HCT116 (cell line): Measurements from ENCODE around the gene SLC25A4. TPM values are rescaled to one million over a fixed set of nuclear protein-coding genes. Genes with fewer than 3 reads are reported as not detected.

Experiments
- ATAC-seq: fragments of 200-7000 bp; cut with Tn5 transposase; 2 replicates; pipeline ENCODE4 v1.9.1; 2020; ENCODE audit warnings: mild to moderate bottlenecking, moderate library complexity
- BruUV-seq: library from RNA; stranded (reverse); fragments of 400-500 nt; replicated peaks from 2 replicates; lab custom pipeline; 2021; lab: Mats Ljungman, UMichigan
- CTCF ChIA-PET: fragments of 300-600 bp; sonication (Branson Sonifier 250); formaldehyde crosslinking; loops from one replicate; lab custom pipeline; 2021; ENCODE audit warnings: antibody characterized with exemption; lab: Charles Lee
- POLR2A ChIA-PET: fragments of 300-600, 350-600 bp; sonication (Branson Sonifier 250); formaldehyde crosslinking; loops from one replicate; lab custom pipeline; 2021; ENCODE audit warnings: antibody characterized with exemption; lab: Charles Lee
- RAD21 ChIA-PET, 2 experiments: fragments of 300-600 bp; sonication (Branson Sonifier 250); formaldehyde crosslinking; loops; one replicate each; lab custom pipeline; 2023; ENCODE audit warnings: low total read pairs in 2 of 2; ENCODE audit not compliant: uncharacterized antibody in 2 of 2, unreplicated experiment in 2 of 2, low non-redundant PET in 1 of 2; lab: Charles Lee
- DNase-seq: peaks from one replicate; pipeline ENCODE4 v3.0.0-alpha.2; 2010; ENCODE audit warnings: low read depth, low spot score
- H2AFZ ChIP-seq: fragments of 200-600 bp; shearing (Covaris generic), sonication (generic); 2 replicates; pipeline ENCODE4 v1.6.1; 2017; ENCODE audit warnings: low read depth, mixed run types, mixed read lengths, antibody characterized with exemption, low read length; ENCODE audit not compliant: poor library complexity, severe bottlenecking
- H3K27ac ChIP-seq: 2 replicates; pipeline ENCODE4 v1.5.1; 2012; ENCODE audit warnings: low read depth, low read length
- H3K27me3 ChIP-seq: fragments of 200-600 bp; sonication (generic); 2 replicates; pipeline ENCODE4 v1.6.1; 2016; ENCODE audit warnings: mixed run types, low read length, mixed read lengths; ENCODE audit not compliant: insufficient read depth
- H3K36me3 ChIP-seq, 2 experiments: fragments of 200-500 bp in 1 of 2; fragments of 200-600 bp in 1 of 2; sonication (Bioruptor generic) in 1 of 2; sonication (generic) in 1 of 2; 2 replicates each; pipeline versions ENCODE4 v1.5.1 to v1.6.1; 2014 to 2016; ENCODE audit warnings: low read length in 2 of 2, inconsistent platforms in 1 of 2, mixed read lengths in 1 of 2, mixed run types in 1 of 2; ENCODE audit not compliant: insufficient read depth in 2 of 2, control insufficient read depth in 1 of 2
- H3K4me1 ChIP-seq, 2 experiments: fragments of 200-600 bp in 1 of 2; sonication (generic) in 1 of 2; 2 replicates each; pipeline versions ENCODE4 v1.5.1 to v1.6.1; 2012 to 2017; ENCODE audit warnings: low read length in 2 of 2, inconsistent platforms in 1 of 2, mild to moderate bottlenecking in 1 of 2, mixed read lengths in 1 of 2, mixed run types in 1 of 2, moderate library complexity in 1 of 2; ENCODE audit not compliant: insufficient read depth in 2 of 2, control insufficient read depth in 1 of 2
- H3K4me2 ChIP-seq: fragments of 200-600 bp; sonication (generic); 2 replicates; pipeline ENCODE4 v1.6.1; 2017; ENCODE audit warnings: mixed run types, low read length, mixed read lengths
- H3K4me3 ChIP-seq, 2 experiments: fragments of 200-600 bp in 1 of 2; sonication (generic) in 1 of 2; replicated peaks in 1 of 2; 2 replicates each; pipeline ENCODE4 v1.5.1; 2011 to 2016; ENCODE audit warnings: low read length in 2 of 2, control low read depth in 1 of 2, low read depth in 1 of 2, mild to moderate bottlenecking in 1 of 2, mixed read lengths in 1 of 2, mixed run types in 1 of 2
- H3K79me2 ChIP-seq: fragments of 200-600 bp; sonication (generic); 2 replicates; pipeline ENCODE4 v1.6.1; 2017; ENCODE audit warnings: mild to moderate bottlenecking, mixed run types, low read length, moderate library complexity, mixed read lengths; ENCODE audit not compliant: insufficient read depth
- H3K9ac ChIP-seq: fragments of 200-600 bp; sonication (generic); 2 replicates; pipeline ENCODE4 v1.6.1; 2016; ENCODE audit warnings: low read length, mixed read lengths
- H3K9me2 ChIP-seq: fragments of 200-600 bp; sonication (generic), shearing (Covaris generic); 2 replicates; pipeline ENCODE4 v1.6.1; 2017; ENCODE audit warnings: mixed run types, mild to moderate bottlenecking, moderate library complexity; ENCODE audit not compliant: insufficient read depth
- H3K9me3 ChIP-seq, 2 experiments: fragments of 200-500 bp in 1 of 2; fragments of 200-600 bp in 1 of 2; sonication (Bioruptor generic) in 1 of 2; sonication (generic) in 1 of 2; 2 replicates each; pipeline ENCODE4 v1.6.1; 2014 to 2017; ENCODE audit warnings: low read length in 2 of 2, mixed read lengths in 2 of 2, inconsistent platforms in 1 of 2, low read depth in 1 of 2, mild to moderate bottlenecking in 1 of 2, mixed run types in 1 of 2, moderate library complexity in 1 of 2; ENCODE audit not compliant: control insufficient read depth in 1 of 2, insufficient read depth in 1 of 2
- H4K20me1 ChIP-seq: fragments of 200-600 bp; sonication (generic), shearing (Covaris generic); 2 replicates; pipeline ENCODE4 v1.6.1; 2017; ENCODE audit warnings: mixed run types, mild to moderate bottlenecking, moderate library complexity; ENCODE audit not compliant: insufficient read depth
- CBX3 ChIP-seq: IDR thresholded peaks from 2 replicates; pipeline ENCODE4 v1.6.1; 2012; ENCODE audit warnings: low read depth
- ELF1 ChIP-seq: IDR thresholded peaks from 2 replicates; pipeline ENCODE4 v1.6.1; 2012; ENCODE audit warnings: low read depth, borderline replicate concordance
- EZH2 ChIP-seq: fragments of 200-600 bp; sonication (generic); IDR thresholded peaks from 2 replicates; pipeline ENCODE4 v1.6.1; 2017; ENCODE audit warnings: antibody characterized with exemption, mixed run types
- EZH2phosphoT487 ChIP-seq: fragments of 200-600 bp; IDR thresholded peaks from 2 replicates; pipeline ENCODE4 v1.6.1; 2018; ENCODE audit warnings: antibody characterized with exemption, borderline replicate concordance
- FOSL1 ChIP-seq: IDR thresholded peaks from 2 replicates; pipeline ENCODE4 v1.6.1; 2012; ENCODE audit warnings: low read depth
- JUND ChIP-seq: IDR thresholded peaks from 2 replicates; pipeline ENCODE4 v1.6.1; 2012
- POLR2A ChIP-seq: IDR thresholded peaks from 2 replicates; pipeline ENCODE4 v1.7.0; 2011; ENCODE audit warnings: borderline replicate concordance; ENCODE audit not compliant: insufficient read depth, insufficient read length; ENCODE audit errors: extremely low read depth
- POLR2AphosphoS5 ChIP-seq: IDR thresholded peaks from 2 replicates; pipeline ENCODE4 v1.6.1; 2011; ENCODE audit warnings: mild to moderate bottlenecking, low read depth, low read length, moderate library complexity
- SIN3A ChIP-seq: IDR thresholded peaks from 2 replicates; pipeline ENCODE4 v1.6.1; 2012; ENCODE audit warnings: low read depth
- SP1 ChIP-seq: IDR thresholded peaks from 2 replicates; pipeline ENCODE4 v1.6.1; 2012; ENCODE audit warnings: low read depth
- YY1 ChIP-seq: IDR thresholded peaks from 2 replicates; pipeline ENCODE4 v1.6.1; 2011; ENCODE audit warnings: low read length, low read depth, moderate library complexity, mild to moderate bottlenecking; ENCODE audit not compliant: insufficient replicate concordance; ENCODE audit errors: extremely low read depth
- intact Hi-C: fragments of 100-400 bp; cut with micrococcal nuclease; formaldehyde crosslinking; loops from 2 replicates; pipeline ENCODE4 v1.10.0; 2022
- total RNA-seq: library from RNA; stranded (reverse); gene quantifications from one replicate; pipeline ENCODE4 v1.2.1, GENCODE V29; 2021; ENCODE audit not compliant: unreplicated experiment
- TF ChIP-seq, protein P1 (sequence below): IDR thresholded peaks from 2 replicates; pipeline ENCODE4 v1.6.1; 2012
- TF ChIP-seq, protein P2 (sequence below): IDR thresholded peaks from 2 replicates; pipeline ENCODE4 v1.6.1; 2011; ENCODE audit warnings: mild to moderate bottlenecking, low read length, moderate library complexity; ENCODE audit not compliant: insufficient replicate concordance; ENCODE audit errors: extremely low read depth
- TF ChIP-seq, protein P3 (sequence below): IDR thresholded peaks from 2 replicates; pipeline ENCODE4 v1.6.1; 2012
- TF ChIP-seq, protein P4 (sequence below), 3 experiments: fragments of 200-600 bp in 1 of 3; sonication (generic) in 1 of 3; IDR thresholded peaks in 2 of 3; conservative IDR thresholded peaks in 1 of 3; 2 replicates each; pipeline ENCODE4 v1.5.1; 2012 to 2017; ENCODE audit warnings: low read depth in 2 of 3, low read length in 2 of 3, antibody characterized with exemption in 1 of 3, borderline replicate concordance in 1 of 3, control low read depth in 1 of 3, mild to moderate bottlenecking in 1 of 3, mixed read lengths in 1 of 3, mixed run types in 1 of 3, moderate library complexity in 1 of 3; ENCODE audit not compliant: insufficient read depth in 1 of 3

The SLC25A4 gene
- total RNA-seq, 1 experiment from 2014 or later: 27.9 TPM

DNA sequence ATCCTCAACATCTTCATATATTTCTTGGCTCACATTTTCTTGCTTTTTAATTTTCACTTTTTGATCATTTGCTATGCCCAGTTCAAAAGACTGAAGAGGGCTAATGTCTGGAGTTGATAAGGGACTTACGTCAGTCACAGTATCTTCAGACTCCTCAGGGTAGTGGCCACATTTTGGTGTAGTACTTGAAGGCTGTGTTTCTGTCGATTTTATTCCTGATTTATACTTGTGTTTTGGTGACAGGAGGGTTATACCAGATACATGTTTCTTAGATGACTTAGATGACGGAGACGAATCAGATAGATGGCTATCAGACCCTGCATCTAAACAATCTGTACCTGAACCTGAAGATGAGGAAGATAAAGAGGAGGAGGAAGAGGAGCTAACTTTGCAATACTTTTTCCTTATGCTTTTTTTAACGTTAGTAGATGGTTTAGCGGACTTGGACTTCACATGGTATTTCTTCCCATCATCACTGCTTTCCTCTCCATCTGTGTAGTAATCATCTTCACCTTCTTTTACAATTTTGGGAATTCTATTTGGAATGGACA is 47.3 kb downstream of the SLC25A4 start (continued):
- TF ChIP-seq, protein P1, sequence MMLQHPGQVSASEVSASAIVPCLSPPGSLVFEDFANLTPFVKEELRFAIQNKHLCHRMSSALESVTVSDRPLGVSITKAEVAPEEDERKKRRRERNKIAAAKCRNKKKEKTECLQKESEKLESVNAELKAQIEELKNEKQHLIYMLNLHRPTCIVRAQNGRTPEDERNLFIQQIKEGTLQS: no peak
- no peak for TF ChIP-seq POLR2A

DNA sequence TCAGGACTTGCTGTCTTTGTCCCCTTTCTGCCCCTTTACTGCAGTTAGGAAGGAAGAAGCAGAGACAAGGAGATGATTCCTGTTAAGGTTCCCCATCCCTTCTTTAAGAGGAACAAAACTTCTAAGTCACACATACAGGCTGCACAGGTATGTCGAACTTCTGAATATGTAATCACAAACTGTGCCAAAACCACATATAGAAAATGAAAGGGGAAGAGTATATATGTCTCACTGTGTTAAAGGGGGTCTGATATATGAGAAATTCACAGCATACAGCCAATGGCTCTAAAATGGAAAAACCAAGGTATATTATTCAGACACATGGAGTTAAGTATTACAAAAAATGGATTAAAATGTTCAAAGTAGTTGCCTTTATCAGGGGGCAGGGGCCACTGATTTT is 49.0 kb downstream of the SLC25A4 start:
- Histone ChIP-seq H3K27me3 (no peaks in the 10 kb centered on the region), H3K4me1 (peaks cover 31 to 34% of the 10 kb centered on the region in 2 experiments), H3K27ac (no peak overlapping the region), H3K9me2 (no peaks in the 10 kb centered on the region), H3K9me3 (no peaks in the 10 kb centered on the region), H3K79me2 (peaks cover 67% of the 10 kb centered on the region), H3K36me3 (peaks cover 3 to 14% of the 10 kb centered on the region in 2 experiments; a peak in 1 of 4 replicates), H3K9ac (no peak overlapping the region), H4K20me1 (peaks cover 5% of the 10 kb centered on the region; the same call in 1 of the 2 replicates), H3K4me2 (no peak overlapping the region), H2AFZ (no peak overlapping the region), H3K4me3 (no peak overlapping the region)
- ChIA-PET CTCF (no interaction called here), POLR2A (no interaction called here), RAD21 (no interaction called here)
- ATAC-seq (no peak), DNase-seq (no peak)
- no TSS peak for BruUV-seq
- TF ChIP-seq SP1 (no peak), CBX3 (no peak), JUND (no peak), EZH2phosphoT487 (no peak), YY1 (no peak), POLR2AphosphoS5 (no peak), EZH2 (no peak), ELF1 (no peak), FOSL1 (no peak), SIN3A (no peak)
- TF ChIP-seq, protein P2, sequence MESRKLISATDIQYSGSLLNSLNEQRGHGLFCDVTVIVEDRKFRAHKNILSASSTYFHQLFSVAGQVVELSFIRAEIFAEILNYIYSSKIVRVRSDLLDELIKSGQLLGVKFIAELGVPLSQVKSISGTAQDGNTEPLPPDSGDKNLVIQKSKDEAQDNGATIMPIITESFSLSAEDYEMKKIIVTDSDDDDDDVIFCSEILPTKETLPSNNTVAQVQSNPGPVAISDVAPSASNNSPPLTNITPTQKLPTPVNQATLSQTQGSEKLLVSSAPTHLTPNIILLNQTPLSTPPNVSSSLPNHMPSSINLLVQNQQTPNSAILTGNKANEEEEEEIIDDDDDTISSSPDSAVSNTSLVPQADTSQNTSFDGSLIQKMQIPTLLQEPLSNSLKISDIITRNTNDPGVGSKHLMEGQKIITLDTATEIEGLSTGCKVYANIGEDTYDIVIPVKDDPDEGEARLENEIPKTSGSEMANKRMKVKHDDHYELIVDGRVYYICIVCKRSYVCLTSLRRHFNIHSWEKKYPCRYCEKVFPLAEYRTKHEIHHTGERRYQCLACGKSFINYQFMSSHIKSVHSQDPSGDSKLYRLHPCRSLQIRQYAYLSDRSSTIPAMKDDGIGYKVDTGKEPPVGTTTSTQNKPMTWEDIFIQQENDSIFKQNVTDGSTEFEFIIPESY: no peak
- TF ChIP-seq, protein P3, sequence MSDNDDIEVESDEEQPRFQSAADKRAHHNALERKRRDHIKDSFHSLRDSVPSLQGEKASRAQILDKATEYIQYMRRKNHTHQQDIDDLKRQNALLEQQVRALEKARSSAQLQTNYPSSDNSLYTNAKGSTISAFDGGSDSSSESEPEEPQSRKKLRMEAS: no peak
- TF ChIP-seq, protein P4, sequence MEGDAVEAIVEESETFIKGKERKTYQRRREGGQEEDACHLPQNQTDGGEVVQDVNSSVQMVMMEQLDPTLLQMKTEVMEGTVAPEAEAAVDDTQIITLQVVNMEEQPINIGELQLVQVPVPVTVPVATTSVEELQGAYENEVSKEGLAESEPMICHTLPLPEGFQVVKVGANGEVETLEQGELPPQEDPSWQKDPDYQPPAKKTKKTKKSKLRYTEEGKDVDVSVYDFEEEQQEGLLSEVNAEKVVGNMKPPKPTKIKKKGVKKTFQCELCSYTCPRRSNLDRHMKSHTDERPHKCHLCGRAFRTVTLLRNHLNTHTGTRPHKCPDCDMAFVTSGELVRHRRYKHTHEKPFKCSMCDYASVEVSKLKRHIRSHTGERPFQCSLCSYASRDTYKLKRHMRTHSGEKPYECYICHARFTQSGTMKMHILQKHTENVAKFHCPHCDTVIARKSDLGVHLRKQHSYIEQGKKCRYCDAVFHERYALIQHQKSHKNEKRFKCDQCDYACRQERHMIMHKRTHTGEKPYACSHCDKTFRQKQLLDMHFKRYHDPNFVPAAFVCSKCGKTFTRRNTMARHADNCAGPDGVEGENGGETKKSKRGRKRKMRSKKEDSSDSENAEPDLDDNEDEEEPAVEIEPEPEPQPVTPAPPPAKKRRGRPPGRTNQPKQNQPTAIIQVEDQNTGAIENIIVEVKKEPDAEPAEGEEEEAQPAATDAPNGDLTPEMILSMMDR (IDR thresholded peaks at IDR 0.05 in 2 of 3, conservative IDR thresholded peaks at IDR 0.05 in 1 of 3; ENCODE audit: borderline replicate concordance in 1 of 3, insufficient read depth in 1 of 3, low read depth in 2 of 3, low read length in 2 of 3): no peak
- TF ChIP-seq, protein P1: no peak
- intact Hi-C loops: no loop called here
